Peyer's patch (tissue), 4 donors: ENCODE results near the gene ST8SIA5. TPM values are rescaled to one million over a fixed set of nuclear protein-coding genes. Genes with fewer than 3 reads are reported as not detected.

Experiments
- DNase-seq, 3 donors: peaks; one replicate each; pipeline ENCODE4 v3.0.0-alpha.2; 2017 to 2019
- H3K27ac ChIP-seq, 4 donors: fragments of 200-600 bp; sonication (generic); one replicate each; pipeline ENCODE4 v1.5.1; 2016 to 2019
- H3K27me3 ChIP-seq, 2 donors: fragments of 200-600 bp; sonication (generic); one replicate each; pipeline ENCODE4 v1.5.1; 2019
- H3K36me3 ChIP-seq, 3 donors: fragments of 200-600 bp; sonication (generic); one replicate each; pipeline ENCODE4 v1.5.1; 2016 to 2019
- H3K4me1 ChIP-seq, 4 donors: fragments of 200-600 bp; sonication (generic); one replicate each; pipeline ENCODE4 v1.5.1; 2016 to 2019
- H3K4me3 ChIP-seq, 4 donors: fragments of 200-600 bp; sonication (generic); 1 replicate in 3 of 4; 2 replicates in 1 of 4; pipeline ENCODE4 v1.5.1; 2016 to 2019; ENCODE audit warnings: mild to moderate bottlenecking in 1 of 4
- H3K9me3 ChIP-seq, 4 donors: fragments of 200-600 bp; sonication (generic); one replicate each; pipeline ENCODE4 v1.5.1; 2016 to 2019; ENCODE audit warnings: mild to moderate bottlenecking in 1 of 4
- CTCF ChIP-seq, 6 experiments: fragments of 450-650 bp in 4 of 6; fragments of 200-600 bp in 2 of 6; sonication (generic) in 1 of 6; IDR thresholded peaks; one replicate each; pipeline ENCODE4 v1.5.1; 2017 to 2019; ENCODE audit warnings: antibody characterized with exemption in 6 of 6, mild to moderate bottlenecking in 3 of 6, moderate library complexity in 1 of 6
- POLR2A ChIP-seq, 2 donors: fragments of 450-650 bp; IDR thresholded peaks; one replicate each; pipeline ENCODE4 v1.5.1; 2017; ENCODE audit warnings: antibody characterized with exemption in 2 of 2, mild to moderate bottlenecking in 2 of 2, moderate library complexity in 2 of 2
- total RNA-seq, 4 donors: library from RNA; depleted of rRNA; stranded (reverse); fragments of >200 nt; gene quantifications; one replicate each; pipeline ENCODE4 v1.1.0, GENCODE V29; 2016

Gene ST8SIA5
- total RNA-seq, 4 donors from 2014 or later = under 0.01 to 0.09 TPM; not detected in 2

- H3K4me1 ChIP-seq = no peaks in the 10 kb centered on the region
- no peak for TF ChIP-seq CTCF (IDR thresholded peaks at IDR 0.05)
- TF ChIP-seq POLR2A (IDR thresholded peaks at IDR 0.05) = no peak
- H3K27me3 ChIP-seq = no peaks in the 10 kb centered on the region
- no peak overlapping the region for H3K4me3 ChIP-seq
- peaks cover 0 to 15% (median 6%) of the 10 kb centered on the region in 4 donors for H3K9me3 ChIP-seq
- peak in 1 of 3 donors; percentile 24 for DNase-seq
- H3K36me3 ChIP-seq = no peaks in the 10 kb centered on the region
- H3K27ac ChIP-seq = no peak overlapping the region
Measured at GRCh38 chr18:46731316-46731715, 25.5 kb downstream of the ST8SIA5 start.

- Histone ChIP-seq H3K9me3 (peaks cover 0 to 15% (median 6%) of the 10 kb centered on the region in 4 donors), H3K27me3 (no peaks in the 10 kb centered on the region), H3K4me1 (no peaks in the 10 kb centered on the region), H3K27ac (no peak overlapping the region), H3K36me3 (no peaks in the 10 kb centered on the region), H3K4me3 (no peak overlapping the region)
- DNase-seq = peak in 1 of 3 donors; percentile 21
- TF ChIP-seq CTCF (IDR thresholded peaks at IDR 0.05) = no peak
- TF ChIP-seq POLR2A (IDR thresholded peaks at IDR 0.05) = no peak
Measured at GRCh38 chr18:46728219-46728930, 28.5 kb downstream of the ST8SIA5 start.

GRCh38 chr18:46727177-46727576 lies 29.7 kb downstream of the ST8SIA5 start:
- Histone ChIP-seq H3K27ac (no peak overlapping the region), H3K4me1 (no peaks in the 10 kb centered on the region), H3K9me3 (peaks cover 0 to 15% (median 6%) of the 10 kb centered on the region in 4 donors), H3K36me3 (no peaks in the 10 kb centered on the region), H3K27me3 (no peaks in the 10 kb centered on the region), H3K4me3 (no peak overlapping the region)
- no peak for DNase-seq
- TF ChIP-seq POLR2A (IDR thresholded peaks at IDR 0.05) = no peak

GRCh38 chr18:46725310-46725709 lies 31.5 kb downstream of the ST8SIA5 start:
- Histone ChIP-seq H3K27ac (no peak overlapping the region), H3K4me3 (no peak overlapping the region), H3K36me3 (no peaks in the 10 kb centered on the region), H3K9me3 (peaks cover 0 to 10% (median 5%) of the 10 kb centered on the region in 4 donors), H3K27me3 (no peaks in the 10 kb centered on the region), H3K4me1 (no peaks in the 10 kb centered on the region)
- no peak for DNase-seq
- TF ChIP-seq CTCF (IDR thresholded peaks at IDR 0.05) (no peak), POLR2A (IDR thresholded peaks at IDR 0.05) (no peak)

GRCh38 chr18:46723856-46724415 lies 32.9 kb downstream of the ST8SIA5 start:
- H3K4me3 ChIP-seq = no peak overlapping the region
- H3K36me3 ChIP-seq = no peaks in the 10 kb centered on the region
- no peaks in the 10 kb centered on the region for H3K4me1 ChIP-seq
- TF ChIP-seq CTCF (IDR thresholded peaks at IDR 0.05) (no peak), POLR2A (IDR thresholded peaks at IDR 0.05) (no peak)
- H3K27ac ChIP-seq = no peak overlapping the region
- DNase-seq = peak in 1 of 3 donors; percentile 29
- H3K27me3 ChIP-seq = no peaks in the 10 kb centered on the region
- no peaks in the 10 kb centered on the region for H3K9me3 ChIP-seq

- Histone ChIP-seq H3K4me1 (no peaks in the 10 kb centered on the region), H3K36me3 (no peaks in the 10 kb centered on the region), H3K27me3 (no peaks in the 10 kb centered on the region), H3K27ac (no peak overlapping the region), H3K4me3 (no peak overlapping the region), H3K9me3 (no peaks in the 10 kb centered on the region)
- no peak for TF ChIP-seq CTCF (IDR thresholded peaks at IDR 0.05)
- TF ChIP-seq POLR2A (IDR thresholded peaks at IDR 0.05) = no peak
- peak in 1 of 3 donors; percentile 24 for DNase-seq
Measured at GRCh38 chr18:46722051-46722450, 34.8 kb downstream of the ST8SIA5 start.
